GM12878 (cell line): ENCODE results near the gene SYNDIG1.

Experiments
- ATF3 ChIP-seq: IDR thresholded peaks from 2 replicates; pipeline ENCODE4 v1.6.1; 2011; ENCODE audit warnings: low read depth, mild to moderate bottlenecking, low read length, moderate library complexity, borderline replicate concordance; ENCODE audit errors: extremely low read depth
- CHD4 ChIP-seq: fragments of 200-600 bp; sonication (generic); IDR thresholded peaks from 2 replicates; pipeline ENCODE4 v1.6.1; 2016; ENCODE audit warnings: mild to moderate bottlenecking
- CREB1 ChIP-seq: IDR thresholded peaks from 2 replicates; pipeline ENCODE4 v1.6.1; 2012; ENCODE audit warnings: low read depth, mild to moderate bottlenecking, inconsistent platforms
- CTCF ChIP-seq, 3 experiments: IDR thresholded peaks in 2 of 3; conservative IDR thresholded peaks in 1 of 3; 2 replicates each; pipeline ENCODE4 v1.5.1; 2011; ENCODE audit warnings: low read depth in 3 of 3, low read length in 3 of 3, mild to moderate bottlenecking in 3 of 3, control low read depth in 2 of 3, moderate library complexity in 2 of 3, inconsistent platforms in 1 of 3, mixed read lengths in 1 of 3; ENCODE audit not compliant: control insufficient read depth in 2 of 3, insufficient read depth in 1 of 3; ENCODE audit errors: extremely low read depth in 1 of 3
- EGR1 ChIP-seq, 2 experiments: IDR thresholded peaks; 1 replicate in 1 of 2; 2 replicates in 1 of 2; pipeline ENCODE4 v1.6.1; 2011 to 2012; ENCODE audit warnings: low read depth in 2 of 2, low read length in 2 of 2, borderline replicate concordance in 1 of 2, mild to moderate bottlenecking in 1 of 2, moderate library complexity in 1 of 2
- GABPA ChIP-seq: IDR thresholded peaks from 2 replicates; pipeline ENCODE4 v1.6.1; 2014; ENCODE audit warnings: antibody characterized with exemption, low read depth, mild to moderate bottlenecking, inconsistent platforms
- HSF1 ChIP-seq: fragments of 150-350 bp; IDR thresholded peaks from 2 replicates; pipeline ENCODE4 v1.6.1; 2014; ENCODE audit warnings: mild to moderate bottlenecking, low read depth, low read length
- IKZF2 ChIP-seq, 2 experiments: fragments of 450-650 bp; IDR thresholded peaks; 2 replicates each; pipeline ENCODE4 v1.6.1; 2017; ENCODE audit warnings: mild to moderate bottlenecking in 2 of 2, moderate library complexity in 2 of 2
- MAX ChIP-seq: IDR thresholded peaks from 2 replicates; pipeline ENCODE4 v1.6.1; 2012; ENCODE audit warnings: low read depth, low read length, improper control_type of control experiment
- MEF2A ChIP-seq: IDR thresholded peaks from 2 replicates; pipeline ENCODE4 v1.6.1; 2011; ENCODE audit warnings: low read depth, mild to moderate bottlenecking, low read length, moderate library complexity; ENCODE audit not compliant: insufficient read depth
- YY1 ChIP-seq: IDR thresholded peaks from 2 replicates; pipeline ENCODE4 v1.6.1; 2011; ENCODE audit warnings: low read depth, mild to moderate bottlenecking, low read length
- ZBTB33 ChIP-seq: fragments of 450-650 bp; IDR thresholded peaks from 2 replicates; pipeline ENCODE4 v1.6.1; 2017; ENCODE audit warnings: mild to moderate bottlenecking
- ZSCAN29 ChIP-seq: fragments of 450-650 bp; IDR thresholded peaks from 2 replicates; pipeline ENCODE4 v1.6.1; 2017; ENCODE audit warnings: mild to moderate bottlenecking, moderate library complexity

- TF ChIP-seq CTCF (IDR thresholded peaks at IDR 0.05 in 2 of 3, conservative IDR thresholded peaks at IDR 0.05 in 1 of 3; ENCODE audit: control insufficient read depth in 2 of 3, extremely low read depth in 1 of 3, insufficient read depth in 1 of 3, low read depth in 3 of 3, low read length in 3 of 3): no peak
- TF ChIP-seq ZSCAN29: no peak
- TF ChIP-seq CHD4: no peak
- TF ChIP-seq HSF1: no peak
- TF ChIP-seq ATF3: no peak
- TF ChIP-seq YY1: no peak
- TF ChIP-seq CREB1: no peak
- no peak for TF ChIP-seq MEF2A
- no peak for TF ChIP-seq ZBTB33
- TF ChIP-seq MAX: no peak
- no peak for TF ChIP-seq GABPA
- TF ChIP-seq IKZF2 (IDR thresholded peaks at IDR 0.05): no peak
- no peak for TF ChIP-seq EGR1 (IDR thresholded peaks at IDR 0.05; ENCODE audit: borderline replicate concordance in 1 of 2, low read depth in 2 of 2, low read length in 2 of 2)
Observed at GRCh38 chr20:24673678-24674570, 204.5 kb downstream of the SYNDIG1 start.
